NCI-H1694 treated with DMSO at 0.1 percent for 48 hours (cell line): Measurements from ENCODE around the gene NDUFB2.
"Not testable (repeated sequence)": the region's sequence is repeated elsewhere in the genome, so short reads cannot be mapped to it uniquely, and the experiment has no call there.

Experiments
- DNase-seq: peaks from one replicate; lab custom pipeline; 2025; lab: John Stamatoyannopoulos, UW

Gene NDUFB2

GRCh38 chr7:140734729-140735128, 38.2 kb downstream of the NDUFB2 start:
- DNase-seq = no peak

- DNase-seq = no peak
Measured at GRCh38 chr7:140738280-140738679, 41.8 kb downstream of the NDUFB2 start.

- DNase-seq = not testable (repeated sequence)
Measured at GRCh38 chr7:140743255-140743654, 46.7 kb downstream of the NDUFB2 start.

- no peak for DNase-seq
Measured at GRCh38 chr7:140744005-140744404, 47.5 kb downstream of the NDUFB2 start.

- no peak for DNase-seq
Measured at GRCh38 chr7:140745266-140746058, 49.0 kb downstream of the NDUFB2 start.

- DNase-seq = no peak
Measured at GRCh38 chr7:140746751-140747150, 50.2 kb downstream of the NDUFB2 start.

GRCh38 chr7:140752533-140752932, 56.0 kb downstream of the NDUFB2 start:
- DNase-seq = no peak

- no peak for DNase-seq
Measured at GRCh38 chr7:140754506-140754905, 58.0 kb downstream of the NDUFB2 start.
